Esophagus squamous epithelium (tissue), 5 donors: ENCODE measurements around the gene MKS1. TPM values are rescaled to one million over a fixed set of nuclear protein-coding genes. Genes with fewer than 3 reads are reported as not detected.

ENCODE experiments used
- DNase-seq: peaks from one replicate; lab custom pipeline; 2025; lab: John Stamatoyannopoulos, UW
- H3K27ac ChIP-seq, 4 donors: fragments of 200-600 bp; sonication (generic); one replicate each; pipeline ENCODE4 v1.5.1; 2016 to 2019; ENCODE audit warnings: mild to moderate bottlenecking in 1 of 4
- H3K27me3 ChIP-seq, 4 donors: fragments of 200-600 bp; sonication (generic); 1 replicate in 3 of 4; 2 replicates in 1 of 4; pipeline versions ENCODE4 v1.5.1 to v1.6.0; 2017 to 2021; ENCODE audit warnings: antibody characterized with exemption in 1 of 4
- H3K36me3 ChIP-seq, 3 donors: fragments of 200-600 bp; sonication (generic); one replicate each; pipeline ENCODE4 v1.5.1; 2016 to 2019
- H3K4me1 ChIP-seq, 3 donors: fragments of 200-600 bp; sonication (generic); one replicate each; pipeline ENCODE4 v1.5.1; 2017 to 2019
- H3K4me3 ChIP-seq, 4 donors: fragments of 200-600 bp; sonication (generic); 1 replicate in 3 of 4; 2 replicates in 1 of 4; pipeline ENCODE4 v1.5.1; 2016 to 2019; ENCODE audit warnings: mild to moderate bottlenecking in 2 of 4, moderate library complexity in 1 of 4
- H3K9me3 ChIP-seq, 3 donors: fragments of 200-600 bp; sonication (generic); one replicate each; pipeline ENCODE4 v1.5.1; 2016 to 2019
- POLR2A ChIP-seq, 4 donors: fragments of 450-650 bp; IDR thresholded peaks; one replicate each; pipeline ENCODE4 v1.6.1; 2017; ENCODE audit warnings: antibody characterized with exemption in 4 of 4, mild to moderate bottlenecking in 4 of 4, moderate library complexity in 3 of 4
- WGBS, 2 donors: methylation state at CpG; one replicate each; pipeline ENCODE4 v1.1.5; 2018; 5-methylcytosine and 5-hydroxymethylcytosine counted together
- intact Hi-C: fragments of 100-400 bp; cut with DNase I; formaldehyde crosslinking; loops from one replicate; pipeline ENCODE4 v1.15.0; 2022
- total RNA-seq, 4 donors: library from RNA; depleted of rRNA; stranded (reverse); fragments of >200 nt; gene quantifications; one replicate each; pipeline ENCODE4 v1.1.0, GENCODE V29; 2016
- TF ChIP-seq, protein P1 (sequence below), 6 experiments: fragments of 450-650 bp in 4 of 6; fragments of 200-600 bp in 2 of 6; sonication (generic) in 2 of 6; IDR thresholded peaks; one replicate each; pipeline ENCODE4 v1.5.1; 2016 to 2019; ENCODE audit warnings: antibody characterized with exemption in 6 of 6, mild to moderate bottlenecking in 4 of 6, moderate library complexity in 4 of 6
- donor health status: DM: yes; HTN: yes; CAD: no.

Gene MKS1
- total RNA-seq, 4 donors from 2014 or later, result 5.3 to 10.8 (median 9.3) TPM

DNA sequence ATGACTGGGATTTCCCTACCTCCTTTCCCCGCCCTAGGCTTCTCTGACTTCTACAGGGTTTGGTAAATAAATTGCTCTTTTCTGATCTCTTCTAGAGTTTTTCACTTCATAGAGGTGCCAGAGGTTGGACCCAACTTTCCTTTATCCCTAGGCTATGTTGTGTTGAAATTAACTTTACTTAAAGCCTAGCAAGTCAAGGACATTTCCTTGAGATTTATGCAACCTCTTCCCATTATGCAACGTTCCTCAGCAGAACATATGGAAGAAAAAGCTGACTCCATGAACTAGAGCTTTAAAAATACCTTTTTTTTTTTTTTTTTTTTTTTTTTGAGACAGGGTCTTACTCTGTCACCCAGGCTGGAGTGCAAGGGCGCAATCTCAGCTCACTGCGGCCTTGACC, 46.2 kb upstream of the MKS1 start:
- Histone ChIP-seq H3K9me3 (no peaks in the 10 kb centered on the region), H3K27ac (no peak overlapping the region), H3K4me3 (no peak overlapping the region), H3K27me3 (peaks cover 0 to 77% (median under 1%) of the 10 kb centered on the region in 4 donors), H3K36me3 (no peaks in the 10 kb centered on the region), H3K4me1 (no peaks in the 10 kb centered on the region)
- WGBS, 2 donors, result 70 to 74% methylated on average over 4 of the region's 4 CpGs
- intact Hi-C loops, result no loop called here
- DNase-seq, result no peak
- no peak for TF ChIP-seq POLR2A (IDR thresholded peaks at IDR 0.05)
- TF ChIP-seq, protein P1, sequence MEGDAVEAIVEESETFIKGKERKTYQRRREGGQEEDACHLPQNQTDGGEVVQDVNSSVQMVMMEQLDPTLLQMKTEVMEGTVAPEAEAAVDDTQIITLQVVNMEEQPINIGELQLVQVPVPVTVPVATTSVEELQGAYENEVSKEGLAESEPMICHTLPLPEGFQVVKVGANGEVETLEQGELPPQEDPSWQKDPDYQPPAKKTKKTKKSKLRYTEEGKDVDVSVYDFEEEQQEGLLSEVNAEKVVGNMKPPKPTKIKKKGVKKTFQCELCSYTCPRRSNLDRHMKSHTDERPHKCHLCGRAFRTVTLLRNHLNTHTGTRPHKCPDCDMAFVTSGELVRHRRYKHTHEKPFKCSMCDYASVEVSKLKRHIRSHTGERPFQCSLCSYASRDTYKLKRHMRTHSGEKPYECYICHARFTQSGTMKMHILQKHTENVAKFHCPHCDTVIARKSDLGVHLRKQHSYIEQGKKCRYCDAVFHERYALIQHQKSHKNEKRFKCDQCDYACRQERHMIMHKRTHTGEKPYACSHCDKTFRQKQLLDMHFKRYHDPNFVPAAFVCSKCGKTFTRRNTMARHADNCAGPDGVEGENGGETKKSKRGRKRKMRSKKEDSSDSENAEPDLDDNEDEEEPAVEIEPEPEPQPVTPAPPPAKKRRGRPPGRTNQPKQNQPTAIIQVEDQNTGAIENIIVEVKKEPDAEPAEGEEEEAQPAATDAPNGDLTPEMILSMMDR (IDR thresholded peaks at IDR 0.05), result no peak

DNA sequence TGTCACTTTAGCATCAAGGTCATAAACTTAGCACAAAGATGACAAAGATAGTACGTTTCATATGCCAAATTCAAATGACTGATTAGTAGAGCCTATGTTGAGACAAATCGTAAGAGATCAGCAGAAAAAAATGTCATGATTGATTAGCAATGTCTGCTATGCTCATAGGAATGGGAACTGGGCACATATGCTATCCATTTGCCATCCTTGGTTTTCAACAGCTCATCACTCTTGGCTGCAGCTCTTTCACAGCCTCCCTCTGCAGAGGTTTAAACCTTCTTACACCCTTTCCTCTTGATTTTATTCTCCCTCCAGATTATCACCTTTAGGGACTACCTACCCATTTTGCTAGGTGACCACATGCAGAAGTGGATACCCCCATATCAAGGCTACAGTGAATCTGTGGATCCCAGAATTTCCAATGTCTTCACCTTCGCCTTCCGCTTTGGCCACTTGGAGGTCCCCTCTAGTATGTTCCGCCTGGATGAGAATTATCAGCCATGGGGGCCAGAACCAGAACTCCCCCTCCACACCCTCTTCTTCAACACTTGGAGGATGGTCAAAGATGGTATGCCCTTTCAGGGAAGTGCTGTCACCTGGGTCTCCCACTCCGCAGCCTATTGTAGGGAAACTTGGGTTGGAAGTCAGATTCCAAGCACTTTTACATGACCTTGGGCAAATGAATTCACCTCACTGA, 45.5 kb upstream of the MKS1 start:
- intact Hi-C loops, result no loop called here
- WGBS, 2 donors, result 74 to 78% methylated on average over 6 of the region's 6 CpGs

DNA sequence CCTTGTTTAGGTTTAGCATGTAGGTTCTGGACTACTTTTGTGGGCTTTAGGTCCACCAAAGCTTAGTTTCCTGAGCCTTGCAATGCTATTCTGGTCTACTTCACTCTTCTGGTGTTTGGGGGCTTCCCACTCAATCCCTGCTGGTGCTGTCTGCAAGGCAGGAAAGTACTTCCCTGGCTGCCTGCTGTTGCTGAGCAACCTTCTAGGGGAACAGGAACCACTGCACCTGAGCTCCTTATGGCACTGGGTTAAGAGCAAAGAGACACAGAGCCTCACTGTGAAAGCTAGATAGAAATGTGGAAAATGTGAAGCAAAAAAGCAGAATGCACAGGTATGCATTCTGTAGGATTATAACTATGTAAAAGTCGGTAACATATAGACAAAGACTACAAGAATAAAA, 44.7 kb upstream of the MKS1 start:
- Histone ChIP-seq H3K36me3 (no peaks in the 10 kb centered on the region), H3K9me3 (no peaks in the 10 kb centered on the region), H3K27me3 (peaks cover 0 to 90% (median 3%) of the 10 kb centered on the region in 4 donors), H3K27ac (no peak overlapping the region), H3K4me3 (no peak overlapping the region), H3K4me1 (no peaks in the 10 kb centered on the region)
- 67 to 69% methylated on average over 1 of the region's 1 CpG for WGBS, 2 donors
- no peak for DNase-seq
- TF ChIP-seq POLR2A (IDR thresholded peaks at IDR 0.05), result no peak
- TF ChIP-seq, protein P1 (IDR thresholded peaks at IDR 0.05), result no peak
- intact Hi-C loops, result no loop called here

More for the DNA sequence above, 45.5 kb upstream of the MKS1 start:
- Histone ChIP-seq H3K27me3 (peaks cover 0 to 84% (median 2%) of the 10 kb centered on the region in 4 donors), H3K4me3 (no peak overlapping the region), H3K27ac (no peak overlapping the region), H3K36me3 (no peaks in the 10 kb centered on the region), H3K9me3 (no peaks in the 10 kb centered on the region), H3K4me1 (no peaks in the 10 kb centered on the region)
- no peak for DNase-seq
- TF ChIP-seq, protein P1 (IDR thresholded peaks at IDR 0.05), result no peak
- TF ChIP-seq POLR2A (IDR thresholded peaks at IDR 0.05), result no peak

DNA sequence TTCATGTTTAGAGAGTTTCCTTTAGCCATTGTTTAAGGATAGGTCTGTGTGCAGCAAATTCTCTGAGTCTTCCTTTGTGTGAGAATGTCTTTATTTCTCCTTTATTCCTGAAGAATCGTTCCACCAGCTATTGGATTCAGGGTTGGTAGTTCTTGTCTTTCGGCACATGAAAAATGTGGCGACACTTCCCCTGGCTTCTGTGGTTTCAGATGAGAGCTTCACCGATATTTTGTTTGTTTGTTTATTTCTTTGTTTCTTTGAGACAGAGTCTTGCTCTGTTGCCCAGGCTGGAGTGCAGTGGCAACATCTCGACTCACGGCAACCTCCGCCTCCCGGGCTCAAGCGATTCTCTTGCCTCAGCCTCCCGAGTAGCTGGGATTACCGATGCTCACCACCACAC, 43.1 kb upstream of the MKS1 start:
- DNase-seq, result no peak
- Histone ChIP-seq H3K4me1 (no peaks in the 10 kb centered on the region), H3K27me3 (peaks cover 0 to 87% (median 4%) of the 10 kb centered on the region in 4 donors), H3K4me3 (no peak overlapping the region), H3K9me3 (no peaks in the 10 kb centered on the region), H3K36me3 (no peaks in the 10 kb centered on the region), H3K27ac (no peak overlapping the region)
- intact Hi-C loops, result no loop called here
- 77 to 87% methylated on average over 10 of the region's 11 CpGs for WGBS, 2 donors
- no peak for TF ChIP-seq POLR2A (IDR thresholded peaks at IDR 0.05)
- TF ChIP-seq, protein P1 (IDR thresholded peaks at IDR 0.05), result no peak

DNA sequence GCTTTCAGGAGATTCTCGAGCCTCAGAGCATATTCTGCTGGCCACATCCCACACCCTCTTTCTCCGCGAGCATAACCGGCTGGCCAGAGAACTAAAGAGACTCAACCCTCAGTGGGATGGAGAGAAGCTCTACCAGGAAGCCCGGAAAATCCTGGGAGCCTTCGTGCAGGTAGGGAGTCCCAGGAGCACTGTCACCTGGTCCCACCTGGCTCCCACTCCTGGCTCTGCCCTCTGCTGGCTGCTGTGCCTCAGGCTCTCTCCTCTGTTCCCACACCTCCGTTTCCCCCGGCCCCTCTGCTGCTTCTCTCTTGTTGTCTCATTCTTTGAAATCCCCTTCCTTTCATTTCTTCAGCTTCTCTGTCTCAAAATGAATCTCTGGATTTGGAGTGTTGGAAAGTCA, 35.7 kb upstream of the MKS1 start:
- DNase-seq, result no peak
- Histone ChIP-seq H3K36me3 (no peaks in the 10 kb centered on the region), H3K9me3 (no peaks in the 10 kb centered on the region), H3K4me1 (peaks cover 0 to 3% (median 1%) of the 10 kb centered on the region in 3 donors), H3K4me3 (no peak overlapping the region), H3K27ac (no peak overlapping the region), H3K27me3 (peaks cover 0 to 79% (median 4%) of the 10 kb centered on the region in 4 donors)
- intact Hi-C loops, result no loop called here
- TF ChIP-seq POLR2A (IDR thresholded peaks at IDR 0.05), result no peak
- TF ChIP-seq, protein P1 (IDR thresholded peaks at IDR 0.05), result no peak
- 18 to 21% methylated on average over 5 to 7 of the region's 8 CpGs for WGBS, 2 donors
